RWPE1 (cell line): ENCODE measurements around the gene TTLL8.

Source experiments
- CTCF ChIA-PET: fragments of 350-600 bp; sonication (Branson Sonifier 250); formaldehyde crosslinking; extraction: SDS; loops from one replicate; lab custom pipeline; 2021; lab: Yijun Ruan, JAX
- POLR2A ChIA-PET: fragments of 400-600 bp; formaldehyde crosslinking; extraction: SDS; loops from one replicate; lab custom pipeline; 2020; ENCODE audit warnings: antibody characterized with exemption; ENCODE audit not compliant: low non-redundant PET; lab: Yijun Ruan, JAX
- DNase-seq: peaks from one replicate; pipeline ENCODE4 v3.0.0; 2012; ENCODE audit warnings: low spot score
- H3K27ac ChIP-seq: fragments of 450-650 bp; 2 replicates; pipeline ENCODE4 v1.5.1; 2017
- CTCF ChIP-seq: fragments of 450-650 bp; conservative IDR thresholded peaks from 2 replicates; pipeline ENCODE4 v1.5.1; 2017; ENCODE audit warnings: low read depth, mild to moderate bottlenecking

Gene TTLL8

GRCh38 chr22:50035976-50036724 lies 21.9 kb downstream of the TTLL8 start:
- ChIA-PET CTCF (interaction anchor here (0.6 kb wide), 1 partner anchor 128 kb away, joined by 3 read pairs; no protein-coding TSS in a partner anchor), POLR2A (no interaction called here)
- TF ChIP-seq CTCF, result no peak
- no peak for DNase-seq
- H3K27ac ChIP-seq, result no peak overlapping the region

- DNase-seq, result no peak
- no peak for TF ChIP-seq CTCF
- CTCF ChIA-PET, result interaction anchor here (0.6 kb wide), 1 partner anchor 104 kb away, joined by 3 read pairs; no protein-coding TSS in a partner anchor
- POLR2A ChIA-PET, result no interaction called here
- no peak overlapping the region for H3K27ac ChIP-seq
Measured at GRCh38 chr22:50035131-50035881, 22.8 kb downstream of the TTLL8 start.

GRCh38 chr22:50034126-50035081 lies 23.7 kb downstream of the TTLL8 start:
- DNase-seq, result no peak
- CTCF ChIA-PET, result interaction anchor here (0.6 kb wide), 2 partner anchors 20 to 104 kb away, joined by 3 to 4 read pairs; no protein-coding TSS in a partner anchor
- POLR2A ChIA-PET, result no interaction called here

GRCh38 chr22:50032941-50033601 lies 25.0 kb downstream of the TTLL8 start:
- no peak overlapping the region for H3K27ac ChIP-seq
- ChIA-PET CTCF (interaction anchor here (0.6 to 1.9 kb wide), 2 partner anchors 102 to 149 kb away, joined by 3 to 7 read pairs; no protein-coding TSS in a partner anchor), POLR2A (no interaction called here)
- DNase-seq, result no peak
- TF ChIP-seq CTCF, result no peak

More at GRCh38 chr22:50034126-50035081, 23.7 kb downstream of the TTLL8 start:
- TF ChIP-seq CTCF, result no peak
- H3K27ac ChIP-seq, result no peak overlapping the region

GRCh38 chr22:50032109-50032871 lies 25.8 kb downstream of the TTLL8 start:
- no peak for DNase-seq
- TF ChIP-seq CTCF, result no peak
- ChIA-PET POLR2A (no interaction called here), CTCF (interaction anchor here (0.6 to 1.9 kb wide), 2 partner anchors 80 to 102 kb away, joined by 3 to 7 read pairs; no protein-coding TSS in a partner anchor)
- no peak overlapping the region for H3K27ac ChIP-seq
